Uterus (tissue), 2 donors: ENCODE measurements around the gene TMCO2.

Source experiments
- CTCF ChIP-seq, 4 experiments: fragments of 200-600 bp in 2 of 4; fragments of 450-650 bp in 2 of 4; sonication (generic) in 2 of 4; IDR thresholded peaks; one replicate each; pipeline ENCODE4 v1.5.1; 2016 to 2019; ENCODE audit warnings: antibody characterized with exemption in 4 of 4, mild to moderate bottlenecking in 2 of 4, moderate library complexity in 1 of 4
- POLR2A ChIP-seq, 2 donors: fragments of 450-650 bp; IDR thresholded peaks; one replicate each; pipeline ENCODE4 v1.6.1; 2016; ENCODE audit warnings: antibody characterized with exemption in 2 of 2, mild to moderate bottlenecking in 1 of 2, moderate library complexity in 1 of 2

- TF ChIP-seq CTCF (IDR thresholded peaks at IDR 0.05) (no peak), POLR2A (IDR thresholded peaks at IDR 0.05) (no peak)
These were observed at the start of gene TMCO2 for GRCh38 chr1:40247655-40248054.
